ENCODE results near the gene TMEM234. TPM values are rescaled to one million over a fixed set of nuclear protein-coding genes. Genes with fewer than 3 reads are reported as not detected.

The TMEM234 gene
- total and polyA plus RNA-seq, 2 of the 13 experiments (the other 11 are each of a cell fraction or from before 2014, with no cell fraction given) = 6.1 to 9.0 TPM

DNA sequence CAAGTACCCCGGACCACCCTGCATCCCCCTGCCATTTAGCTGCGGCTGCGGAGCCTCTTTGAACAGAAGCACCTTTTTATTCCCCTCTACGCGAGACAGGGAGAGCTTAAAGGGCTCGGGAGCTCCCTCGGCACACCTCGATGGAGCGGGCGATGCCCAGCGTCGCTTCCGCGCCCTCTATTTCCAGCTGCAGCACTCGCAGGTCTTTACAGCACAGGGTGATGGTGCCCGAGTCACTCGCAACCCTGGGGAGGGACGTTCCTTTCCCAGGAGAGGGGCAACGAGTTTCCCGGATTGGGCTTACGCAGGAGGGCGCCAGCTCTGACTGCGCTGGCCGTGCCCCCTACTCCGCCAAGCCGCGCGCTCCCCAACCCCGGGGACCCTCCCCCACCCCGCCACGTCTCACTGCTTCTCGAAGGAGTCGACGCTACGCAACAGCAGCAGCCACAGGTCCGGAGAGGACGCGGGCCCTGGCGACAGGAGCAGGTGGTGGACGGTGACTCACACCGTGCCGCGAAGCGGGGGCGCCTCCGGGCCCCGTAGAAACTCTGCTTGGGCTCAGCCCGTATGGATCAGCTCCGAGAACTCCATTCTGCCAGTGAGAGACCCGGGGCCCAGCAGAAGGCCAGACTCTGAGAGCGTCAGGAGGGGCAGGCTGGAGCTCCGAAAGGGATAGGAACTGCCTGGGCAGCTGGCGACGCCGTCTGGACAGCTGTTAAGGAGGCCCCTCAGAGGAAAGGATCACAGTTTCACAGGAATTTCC lies 19.0 kb upstream of the TMEM234 start (continued):
- TF ChIP-seq NFAT5 (CRISPR knock-in tag; IDR thresholded peaks at IDR 0.05) (peak; percentile 80), ZBTB20 (CRISPR knock-in tag; IDR thresholded peaks at IDR 0.05; ENCODE audit: borderline replicate concordance, low read depth) (peak; percentile 61; the same call in 1 of the 2 replicates), SP1 (IDR thresholded peaks at IDR 0.05) (no peak), SP1 (CRISPR knock-in tag; IDR thresholded peaks at IDR 0.05) (no peak), HMG20B (CRISPR knock-in tag; conservative IDR thresholded peaks at IDR 0.05) (no peak), ZNF776 (CRISPR knock-in tag; IDR thresholded peaks at IDR 0.05) (no peak), ZNF234 (CRISPR knock-in tag; conservative IDR thresholded peaks at IDR 0.05) (no peak), ARID2 (CRISPR knock-in tag; IDR thresholded peaks at IDR 0.05; ENCODE audit: borderline replicate concordance) (no peak), KLF13 (CRISPR knock-in tag; IDR thresholded peaks at IDR 0.05) (no peak), ZNF354B (CRISPR knock-in tag; IDR thresholded peaks at IDR 0.05) (no peak), MZF1 (CRISPR knock-in tag; IDR thresholded peaks at IDR 0.05; ENCODE audit: borderline replicate concordance) (no peak), FOXM1 (CRISPR knock-in tag; IDR thresholded peaks at IDR 0.05) (no peak), TCF12 (IDR thresholded peaks at IDR 0.05) (no peak), TCF12 (CRISPR knock-in tag; IDR thresholded peaks at IDR 0.05) (no peak), ZNF850 (CRISPR knock-in tag; conservative IDR thresholded peaks at IDR 0.05) (no peak), ZNF768 (CRISPR knock-in tag; IDR thresholded peaks at IDR 0.05) (no peak; the same call in 1 of the 2 replicates)
- TF ChIP-seq, protein P1, sequence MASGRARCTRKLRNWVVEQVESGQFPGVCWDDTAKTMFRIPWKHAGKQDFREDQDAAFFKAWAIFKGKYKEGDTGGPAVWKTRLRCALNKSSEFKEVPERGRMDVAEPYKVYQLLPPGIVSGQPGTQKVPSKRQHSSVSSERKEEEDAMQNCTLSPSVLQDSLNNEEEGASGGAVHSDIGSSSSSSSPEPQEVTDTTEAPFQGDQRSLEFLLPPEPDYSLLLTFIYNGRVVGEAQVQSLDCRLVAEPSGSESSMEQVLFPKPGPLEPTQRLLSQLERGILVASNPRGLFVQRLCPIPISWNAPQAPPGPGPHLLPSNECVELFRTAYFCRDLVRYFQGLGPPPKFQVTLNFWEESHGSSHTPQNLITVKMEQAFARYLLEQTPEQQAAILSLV (CRISPR knock-in tag; IDR thresholded peaks at IDR 0.05; ENCODE audit: borderline replicate concordance) = no peak
- TF ChIP-seq, protein P2, sequence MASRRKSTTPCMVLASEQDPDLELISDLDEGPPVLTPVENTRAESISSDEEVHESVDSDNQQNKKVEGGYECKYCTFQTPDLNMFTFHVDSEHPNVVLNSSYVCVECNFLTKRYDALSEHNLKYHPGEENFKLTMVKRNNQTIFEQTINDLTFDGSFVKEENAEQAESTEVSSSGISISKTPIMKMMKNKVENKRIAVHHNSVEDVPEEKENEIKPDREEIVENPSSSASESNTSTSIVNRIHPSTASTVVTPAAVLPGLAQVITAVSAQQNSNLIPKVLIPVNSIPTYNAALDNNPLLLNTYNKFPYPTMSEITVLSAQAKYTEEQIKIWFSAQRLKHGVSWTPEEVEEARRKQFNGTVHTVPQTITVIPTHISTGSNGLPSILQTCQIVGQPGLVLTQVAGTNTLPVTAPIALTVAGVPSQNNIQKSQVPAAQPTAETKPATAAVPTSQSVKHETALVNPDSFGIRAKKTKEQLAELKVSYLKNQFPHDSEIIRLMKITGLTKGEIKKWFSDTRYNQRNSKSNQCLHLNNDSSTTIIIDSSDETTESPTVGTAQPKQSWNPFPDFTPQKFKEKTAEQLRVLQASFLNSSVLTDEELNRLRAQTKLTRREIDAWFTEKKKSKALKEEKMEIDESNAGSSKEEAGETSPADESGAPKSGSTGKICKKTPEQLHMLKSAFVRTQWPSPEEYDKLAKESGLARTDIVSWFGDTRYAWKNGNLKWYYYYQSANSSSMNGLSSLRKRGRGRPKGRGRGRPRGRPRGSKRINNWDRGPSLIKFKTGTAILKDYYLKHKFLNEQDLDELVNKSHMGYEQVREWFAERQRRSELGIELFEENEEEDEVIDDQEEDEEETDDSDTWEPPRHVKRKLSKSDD (CRISPR knock-in tag; IDR thresholded peaks at IDR 0.05; ENCODE audit: low read depth) = no peak
- TF ChIP-seq, protein P3, sequence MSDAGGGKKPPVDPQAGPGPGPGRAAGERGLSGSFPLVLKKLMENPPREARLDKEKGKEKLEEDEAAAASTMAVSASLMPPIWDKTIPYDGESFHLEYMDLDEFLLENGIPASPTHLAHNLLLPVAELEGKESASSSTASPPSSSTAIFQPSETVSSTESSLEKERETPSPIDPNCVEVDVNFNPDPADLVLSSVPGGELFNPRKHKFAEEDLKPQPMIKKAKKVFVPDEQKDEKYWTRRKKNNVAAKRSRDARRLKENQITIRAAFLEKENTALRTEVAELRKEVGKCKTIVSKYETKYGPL (CRISPR knock-in tag; IDR thresholded peaks at IDR 0.05) = no peak
- TF ChIP-seq, protein P4, sequence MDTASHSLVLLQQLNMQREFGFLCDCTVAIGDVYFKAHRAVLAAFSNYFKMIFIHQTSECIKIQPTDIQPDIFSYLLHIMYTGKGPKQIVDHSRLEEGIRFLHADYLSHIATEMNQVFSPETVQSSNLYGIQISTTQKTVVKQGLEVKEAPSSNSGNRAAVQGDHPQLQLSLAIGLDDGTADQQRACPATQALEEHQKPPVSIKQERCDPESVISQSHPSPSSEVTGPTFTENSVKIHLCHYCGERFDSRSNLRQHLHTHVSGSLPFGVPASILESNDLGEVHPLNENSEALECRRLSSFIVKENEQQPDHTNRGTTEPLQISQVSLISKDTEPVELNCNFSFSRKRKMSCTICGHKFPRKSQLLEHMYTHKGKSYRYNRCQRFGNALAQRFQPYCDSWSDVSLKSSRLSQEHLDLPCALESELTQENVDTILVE (CRISPR knock-in tag; IDR thresholded peaks at IDR 0.05) = no peak
